Right atrium auricular region (tissue), 2 donors: ENCODE results near the gene LRP1B. TPM values are rescaled to one million over a fixed set of nuclear protein-coding genes. Genes with fewer than 3 reads are reported as not detected.

Experiments
- DNase-seq: peaks from one replicate; pipeline ENCODE4 v3.0.0-alpha.2; 2019; ENCODE audit warnings: low spot score
- H3K27ac ChIP-seq, 2 donors: fragments of 200-600 bp; sonication (generic); 1 replicate in 1 of 2; 2 replicates in 1 of 2; pipeline ENCODE4 v1.5.1; 2016 to 2019
- H3K27me3 ChIP-seq, 2 donors: fragments of 200-600 bp; sonication (generic); one replicate each; pipeline versions ENCODE4 v1.5.1 to v1.6.0; 2017 to 2019
- H3K36me3 ChIP-seq: fragments of 200-600 bp; sonication (generic); one replicate; pipeline ENCODE4 v1.5.1; 2016
- H3K4me1 ChIP-seq, 2 donors: fragments of 200-600 bp; sonication (generic); one replicate each; pipeline versions ENCODE4 v1.5.1 to v1.6.0; 2017 to 2019
- H3K4me3 ChIP-seq, 2 donors: fragments of 200-600 bp; sonication (generic); 1 replicate in 1 of 2; 2 replicates in 1 of 2; pipeline ENCODE4 v1.5.1; 2017 to 2019; ENCODE audit warnings: mild to moderate bottlenecking in 1 of 2, moderate library complexity in 1 of 2
- H3K9me3 ChIP-seq, 2 donors: fragments of 200-600 bp; sonication (generic); one replicate each; pipeline ENCODE4 v1.5.1; 2019
- total RNA-seq, 2 donors: library from RNA; depleted of rRNA; stranded (reverse); fragments of >200 nt; gene quantifications; one replicate each; pipeline ENCODE4 v1.1.0, GENCODE V29; 2016
- TF ChIP-seq, protein P1 (sequence below), 2 donors: fragments of 200-600 bp; sonication (generic); IDR thresholded peaks; one replicate each; pipeline ENCODE4 v1.5.1; 2019; ENCODE audit warnings: antibody characterized with exemption in 2 of 2

Gene LRP1B
- total RNA-seq, 2 donors from 2014 or later, result 0.44 to 0.47 TPM

DNA sequence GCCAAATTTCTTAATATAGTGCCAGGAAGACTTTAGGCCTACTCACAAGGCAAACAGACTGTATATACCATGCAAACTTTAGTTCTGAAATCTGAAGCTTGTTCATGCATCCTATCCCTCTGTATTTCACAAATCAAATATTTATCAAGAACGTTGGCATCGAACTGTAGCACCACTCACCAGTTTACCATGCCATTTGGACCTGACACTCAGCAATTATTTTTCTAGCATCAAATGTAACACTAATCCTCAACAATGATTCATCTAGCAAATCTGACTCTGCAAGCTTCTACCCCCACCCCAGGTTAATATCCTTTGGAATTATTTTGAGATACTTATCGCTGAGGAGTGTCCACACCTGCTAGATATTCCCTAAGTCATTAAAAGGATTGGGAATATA lies 1506.6 kb downstream of the LRP1B start:
- DNase-seq, result no peak
- no peaks in the 10 kb centered on the region for H3K36me3 ChIP-seq
- H3K27ac ChIP-seq, result no peak overlapping the region
- H3K4me3 ChIP-seq, result no peak overlapping the region
- H3K27me3 ChIP-seq, result no peaks in the 10 kb centered on the region
- TF ChIP-seq, protein P1, sequence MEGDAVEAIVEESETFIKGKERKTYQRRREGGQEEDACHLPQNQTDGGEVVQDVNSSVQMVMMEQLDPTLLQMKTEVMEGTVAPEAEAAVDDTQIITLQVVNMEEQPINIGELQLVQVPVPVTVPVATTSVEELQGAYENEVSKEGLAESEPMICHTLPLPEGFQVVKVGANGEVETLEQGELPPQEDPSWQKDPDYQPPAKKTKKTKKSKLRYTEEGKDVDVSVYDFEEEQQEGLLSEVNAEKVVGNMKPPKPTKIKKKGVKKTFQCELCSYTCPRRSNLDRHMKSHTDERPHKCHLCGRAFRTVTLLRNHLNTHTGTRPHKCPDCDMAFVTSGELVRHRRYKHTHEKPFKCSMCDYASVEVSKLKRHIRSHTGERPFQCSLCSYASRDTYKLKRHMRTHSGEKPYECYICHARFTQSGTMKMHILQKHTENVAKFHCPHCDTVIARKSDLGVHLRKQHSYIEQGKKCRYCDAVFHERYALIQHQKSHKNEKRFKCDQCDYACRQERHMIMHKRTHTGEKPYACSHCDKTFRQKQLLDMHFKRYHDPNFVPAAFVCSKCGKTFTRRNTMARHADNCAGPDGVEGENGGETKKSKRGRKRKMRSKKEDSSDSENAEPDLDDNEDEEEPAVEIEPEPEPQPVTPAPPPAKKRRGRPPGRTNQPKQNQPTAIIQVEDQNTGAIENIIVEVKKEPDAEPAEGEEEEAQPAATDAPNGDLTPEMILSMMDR (IDR thresholded peaks at IDR 0.05), result no peak
- no peaks in the 10 kb centered on the region for H3K4me1 ChIP-seq
- no peaks in the 10 kb centered on the region for H3K9me3 ChIP-seq

DNA sequence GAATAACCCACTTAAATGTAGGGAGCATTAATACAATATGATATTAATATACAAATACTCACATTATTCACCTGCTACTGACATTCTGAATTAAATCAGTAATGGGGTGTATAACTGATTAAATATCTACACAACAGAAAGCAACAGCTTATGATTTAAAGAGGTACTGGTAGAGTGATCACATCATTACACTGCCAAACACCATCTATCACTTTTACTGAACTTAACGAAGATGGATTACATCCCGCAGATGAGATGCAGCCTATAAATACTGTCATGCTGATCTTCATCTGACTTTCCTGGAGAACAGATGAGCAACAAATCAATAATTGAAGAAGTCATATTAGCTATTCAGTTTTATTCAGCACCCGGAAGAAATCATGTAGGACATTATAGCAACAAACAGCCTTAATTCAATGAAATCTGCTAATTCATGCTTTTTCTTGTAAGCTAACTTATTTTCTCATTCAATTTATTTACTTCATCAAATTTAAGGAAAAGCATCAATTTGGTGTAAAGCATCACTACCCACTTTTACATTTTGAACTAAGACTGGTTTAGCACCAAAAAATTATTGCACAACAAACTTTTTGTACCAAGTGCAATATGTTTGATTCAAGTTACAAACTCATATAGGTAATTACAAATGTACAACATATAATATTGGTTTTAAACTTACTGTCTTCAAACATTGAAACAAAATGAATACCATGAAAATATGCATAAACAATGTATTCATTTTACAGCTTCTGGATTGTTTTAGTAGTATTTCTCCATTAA lies 1509.0 kb downstream of the LRP1B start:
- TF ChIP-seq, protein P1 (IDR thresholded peaks at IDR 0.05), result no peak
- H3K27me3 ChIP-seq, result no peaks in the 10 kb centered on the region

GRCh38 chr2:140604788-140605187 lies 1526.0 kb downstream of the LRP1B start:
- no peak for DNase-seq
- Histone ChIP-seq H3K4me1 (no peaks in the 10 kb centered on the region), H3K36me3 (no peaks in the 10 kb centered on the region), H3K27me3 (no peaks in the 10 kb centered on the region), H3K27ac (no peak overlapping the region), H3K9me3 (no peaks in the 10 kb centered on the region), H3K4me3 (no peak overlapping the region)
- TF ChIP-seq, protein P1 (IDR thresholded peaks at IDR 0.05), result no peak

More for the DNA sequence above, 1509.0 kb downstream of the LRP1B start:
- no peaks in the 10 kb centered on the region for H3K36me3 ChIP-seq
- H3K27ac ChIP-seq, result no peak overlapping the region
- DNase-seq, result no peak
- H3K4me3 ChIP-seq, result no peak overlapping the region
- H3K9me3 ChIP-seq, result no peaks in the 10 kb centered on the region
- H3K4me1 ChIP-seq, result no peaks in the 10 kb centered on the region

DNA sequence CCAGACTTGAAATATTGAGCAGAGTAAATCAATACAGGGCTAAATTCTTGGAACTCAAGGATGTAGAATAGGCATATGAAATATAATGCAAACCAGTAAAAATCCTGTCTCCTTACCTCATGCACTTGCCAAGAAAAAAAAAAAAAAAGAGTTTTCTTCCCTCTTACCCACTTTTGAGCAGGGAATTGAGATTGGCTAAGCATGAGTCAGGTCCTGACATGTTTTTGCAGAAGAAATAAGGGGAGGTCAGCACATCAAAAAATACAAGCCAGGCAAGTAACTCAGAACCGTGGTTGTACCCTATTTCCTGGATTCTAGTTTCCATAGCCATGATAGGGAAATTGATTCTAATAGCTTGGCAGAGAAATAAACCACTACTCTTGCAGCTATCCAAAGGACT lies 1526.7 kb downstream of the LRP1B start:
- Histone ChIP-seq H3K4me3 (no peak overlapping the region), H3K27me3 (no peaks in the 10 kb centered on the region), H3K9me3 (no peaks in the 10 kb centered on the region), H3K27ac (no peak overlapping the region), H3K4me1 (no peaks in the 10 kb centered on the region), H3K36me3 (no peaks in the 10 kb centered on the region)
- no peak for DNase-seq
- TF ChIP-seq, protein P1 (IDR thresholded peaks at IDR 0.05), result no peak

DNA sequence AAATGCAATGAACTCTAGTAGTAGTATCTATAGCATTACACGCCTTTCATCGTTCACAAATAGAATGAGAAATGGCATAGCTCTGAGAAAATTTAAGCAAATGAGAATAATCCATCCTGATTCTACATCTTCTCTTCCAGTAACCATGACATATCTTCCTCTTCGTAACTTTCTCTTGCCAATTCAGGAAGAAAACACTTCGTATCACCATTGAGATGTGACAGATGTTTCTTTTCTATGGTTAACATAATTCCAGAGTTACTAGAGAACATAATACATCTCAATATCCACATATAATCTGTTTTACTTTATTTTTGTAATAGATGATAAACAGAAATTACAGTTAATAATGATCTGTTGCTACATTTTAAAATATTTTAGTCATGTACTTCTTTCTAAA lies 1527.4 kb downstream of the LRP1B start:
- no peaks in the 10 kb centered on the region for H3K4me1 ChIP-seq
- H3K4me3 ChIP-seq, result no peak overlapping the region
- no peaks in the 10 kb centered on the region for H3K36me3 ChIP-seq
- H3K27me3 ChIP-seq, result no peaks in the 10 kb centered on the region
- H3K9me3 ChIP-seq, result no peaks in the 10 kb centered on the region
- TF ChIP-seq, protein P1 (IDR thresholded peaks at IDR 0.05), result no peak
- DNase-seq, result no peak
- H3K27ac ChIP-seq, result no peak overlapping the region

DNA sequence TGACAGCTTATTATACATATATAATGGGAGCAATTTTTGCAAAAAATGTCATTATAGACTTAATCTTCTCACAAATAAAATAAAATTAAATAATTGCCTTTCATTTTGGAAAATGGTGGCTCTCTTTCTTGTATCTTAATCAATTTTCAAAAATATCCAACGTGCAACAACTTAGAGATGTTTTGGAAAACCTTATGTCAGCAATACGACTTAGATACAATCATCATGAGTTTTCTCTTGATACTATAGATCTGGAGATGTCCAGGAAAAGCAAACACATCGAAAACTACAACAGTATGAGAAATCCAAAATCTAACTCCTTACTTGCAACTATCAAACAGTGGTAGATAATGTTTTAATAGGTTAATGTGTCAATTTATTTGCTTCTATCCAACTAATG lies 1529.0 kb downstream of the LRP1B start:
- TF ChIP-seq, protein P1 (IDR thresholded peaks at IDR 0.05), result no peak
- DNase-seq, result no peak
- H3K9me3 ChIP-seq, result no peaks in the 10 kb centered on the region
- H3K27ac ChIP-seq, result no peak overlapping the region
- H3K4me1 ChIP-seq, result no peaks in the 10 kb centered on the region
- no peaks in the 10 kb centered on the region for H3K27me3 ChIP-seq
- H3K4me3 ChIP-seq, result no peak overlapping the region
- H3K36me3 ChIP-seq, result no peaks in the 10 kb centered on the region
